GM18502 (cell line): ENCODE measurements around the gene ATP6V1B1.
"Not testable (repeated sequence)": the region's sequence is repeated elsewhere in the genome, so short reads cannot be mapped to it uniquely, and the experiment has no call there.

ENCODE experiments used
- ATAC-seq: cut with Tn5 transposase; IDR thresholded peaks from one replicate; pipeline ENCODE4 v1.9.1; 2021; ENCODE audit warnings: mild to moderate bottlenecking; ENCODE audit not compliant: unreplicated experiment, poor library complexity

Gene ATP6V1B1

GRCh38 chr2:71001981-71002570 is 66.4 kb downstream of the ATP6V1B1 start:
- ATAC-seq: no peak

- ATAC-seq: no peak
These were observed 67.7 kb downstream of the ATP6V1B1 start for GRCh38 chr2:71003396-71003795.

GRCh38 chr2:71003966-71004755 is 68.5 kb downstream of the ATP6V1B1 start:
- no peak for ATAC-seq

DNA sequence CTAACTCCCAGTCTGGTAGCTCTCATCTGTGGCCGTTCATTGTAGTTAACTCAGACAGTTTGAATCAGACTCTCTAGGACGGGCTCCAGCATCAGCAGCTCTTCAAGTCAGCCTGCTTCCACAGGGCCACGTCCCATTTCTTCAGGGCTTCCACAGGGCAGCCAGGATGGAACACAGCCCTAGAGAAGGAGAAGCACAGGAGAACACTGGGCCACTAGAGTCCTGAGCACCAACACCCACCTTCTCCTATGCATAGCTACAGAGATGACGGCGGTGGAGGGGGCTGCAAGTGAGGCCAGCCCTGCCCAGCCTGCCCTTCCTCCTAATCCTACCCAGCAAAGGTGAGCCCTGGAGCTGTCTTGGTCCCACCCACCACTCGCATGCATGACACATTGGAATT is 69.2 kb downstream of the ATP6V1B1 start:
- no peak for ATAC-seq

- ATAC-seq: no peak
These were observed 69.8 kb downstream of the ATP6V1B1 start for GRCh38 chr2:71005271-71006202.

DNA sequence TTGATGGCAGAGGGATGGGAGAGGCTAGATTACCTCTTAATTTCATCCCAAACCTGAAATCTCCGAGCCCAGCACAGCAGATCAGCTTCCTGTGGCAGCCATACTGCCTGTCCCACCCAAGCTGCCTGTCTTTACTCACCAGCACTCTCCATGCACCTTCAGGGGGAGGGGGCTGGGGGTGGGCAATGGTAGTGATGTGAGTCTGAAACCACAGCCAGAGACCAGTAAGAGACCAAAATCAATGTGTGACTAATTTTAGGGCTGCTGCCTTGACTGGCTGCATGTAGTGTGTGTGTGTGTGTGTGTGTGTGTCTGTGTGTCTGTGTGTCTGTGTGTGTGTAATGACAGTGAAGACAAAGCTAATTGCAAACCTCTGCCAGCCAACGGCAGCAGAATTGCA is 70.6 kb downstream of the ATP6V1B1 start:
- no peak for ATAC-seq

DNA sequence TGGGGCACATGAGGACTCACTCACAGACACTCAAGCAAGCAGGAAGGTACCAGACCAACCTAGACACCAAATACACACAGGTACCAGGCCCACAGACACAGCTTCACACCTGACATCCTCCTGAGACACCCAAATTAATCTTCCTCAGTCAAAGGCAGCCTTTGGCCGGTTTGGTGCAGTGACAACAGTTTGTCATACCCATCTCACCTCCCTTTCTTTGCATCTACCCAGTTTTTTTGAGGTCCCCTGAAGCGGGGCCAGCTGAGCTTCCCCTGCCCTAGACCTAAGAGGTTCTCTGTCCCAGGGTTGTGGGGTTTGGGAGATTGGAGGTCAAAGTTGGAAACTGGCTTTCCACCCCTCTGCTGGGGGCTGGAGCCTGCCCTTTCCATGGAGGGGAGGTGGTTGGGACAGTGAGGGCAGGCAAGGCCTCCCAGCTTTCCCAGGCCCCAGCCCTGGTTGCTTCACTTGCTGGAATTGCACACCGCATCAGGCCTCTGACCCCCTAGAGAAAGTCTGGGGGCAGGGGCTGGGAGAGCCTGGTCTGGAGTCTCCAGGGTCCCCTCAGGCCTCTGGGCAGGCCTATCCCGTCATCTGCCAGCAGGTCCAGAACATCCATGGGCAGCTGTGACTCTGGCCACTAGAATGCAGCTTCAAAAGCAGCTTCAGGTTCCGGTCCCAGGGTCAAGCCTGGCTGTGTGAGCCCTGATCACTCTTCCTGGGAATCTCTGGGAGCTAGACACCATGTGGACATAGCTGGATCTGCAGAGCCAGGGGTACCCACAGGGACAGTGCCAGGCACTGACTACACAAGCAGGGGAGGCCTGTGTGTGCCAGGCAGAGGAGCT is 71.5 kb downstream of the ATP6V1B1 start:
- no peak for ATAC-seq

DNA sequence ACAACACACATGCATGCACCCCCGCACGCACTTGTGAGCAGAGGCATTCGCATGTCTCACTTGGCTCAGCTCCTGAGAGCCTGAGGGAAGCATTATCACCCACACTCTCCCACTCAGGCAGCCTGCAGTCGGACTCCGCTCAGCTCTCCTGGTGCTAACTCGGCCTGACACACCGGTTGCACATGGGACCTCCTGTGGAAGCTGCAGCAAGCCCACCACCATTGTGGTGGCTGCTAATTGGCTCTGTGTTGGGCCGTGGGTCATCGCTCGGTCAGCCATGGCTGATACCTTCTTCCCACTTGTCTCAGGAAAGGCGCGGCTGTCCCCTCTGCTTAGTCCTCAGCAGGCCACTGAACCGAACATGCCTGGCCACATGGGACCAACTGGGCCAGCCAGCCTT is 72.6 kb downstream of the ATP6V1B1 start:
- ATAC-seq: no peak

- not testable (repeated sequence) for ATAC-seq
These were observed 76.1 kb downstream of the ATP6V1B1 start for GRCh38 chr2:71011786-71012185.
